ENCODE data around the gene SPNS3. TPM values are rescaled to one million over a fixed set of nuclear protein-coding genes. Genes with fewer than 3 reads are reported as not detected.
A peak's percentile ranks its signal among the peaks of the same experiment; 100 is the strongest.

SPNS3 gene
- total RNA-seq, 1 donor from 2014 or later: 0.18 TPM

DNA sequence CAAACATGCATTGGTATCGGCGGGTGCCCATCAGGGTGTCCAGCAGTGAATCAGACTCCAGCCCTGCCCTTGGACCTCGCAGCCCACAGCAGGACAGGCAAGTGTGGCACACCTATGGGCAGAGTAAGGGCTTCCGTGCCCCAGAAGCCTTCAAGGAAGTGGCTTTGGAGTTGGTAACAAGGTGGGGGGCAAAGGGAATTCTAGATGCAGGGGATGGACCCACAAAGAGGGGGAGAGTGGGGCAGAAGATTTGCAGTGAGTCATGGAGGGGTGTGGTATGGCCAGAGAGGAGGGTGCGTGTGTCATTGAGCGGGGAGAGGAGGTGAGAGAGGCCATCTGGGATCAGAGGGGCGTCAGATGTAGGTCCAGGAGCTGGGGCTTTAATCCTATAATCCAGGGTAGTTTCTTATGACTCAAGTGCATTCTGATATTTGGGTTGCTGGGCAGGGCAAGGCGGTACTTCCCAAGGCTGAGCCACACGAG is 56.4 kb downstream of the SPNS3 start:
- Mint-ChIP-seq H3K9me3 (ENCODE audit: unreplicated experiment) (no peaks in the 10 kb centered on the region), H3K27ac (ENCODE audit: unreplicated experiment) (no peak overlapping the region), H3K4me1 (ENCODE audit: unreplicated experiment) (peaks cover 18% of the 10 kb centered on the region), H3K36me3 (ENCODE audit: low read depth, unreplicated experiment) (no peaks in the 10 kb centered on the region), H3K27me3 (ENCODE audit: unreplicated experiment) (peaks cover 13% of the 10 kb centered on the region), H3K4me3 (ENCODE audit: unreplicated experiment) (no peak overlapping the region)
- no peak for DNase-seq (ENCODE audit: low spot score)
- TF ChIP-seq, protein P1, sequence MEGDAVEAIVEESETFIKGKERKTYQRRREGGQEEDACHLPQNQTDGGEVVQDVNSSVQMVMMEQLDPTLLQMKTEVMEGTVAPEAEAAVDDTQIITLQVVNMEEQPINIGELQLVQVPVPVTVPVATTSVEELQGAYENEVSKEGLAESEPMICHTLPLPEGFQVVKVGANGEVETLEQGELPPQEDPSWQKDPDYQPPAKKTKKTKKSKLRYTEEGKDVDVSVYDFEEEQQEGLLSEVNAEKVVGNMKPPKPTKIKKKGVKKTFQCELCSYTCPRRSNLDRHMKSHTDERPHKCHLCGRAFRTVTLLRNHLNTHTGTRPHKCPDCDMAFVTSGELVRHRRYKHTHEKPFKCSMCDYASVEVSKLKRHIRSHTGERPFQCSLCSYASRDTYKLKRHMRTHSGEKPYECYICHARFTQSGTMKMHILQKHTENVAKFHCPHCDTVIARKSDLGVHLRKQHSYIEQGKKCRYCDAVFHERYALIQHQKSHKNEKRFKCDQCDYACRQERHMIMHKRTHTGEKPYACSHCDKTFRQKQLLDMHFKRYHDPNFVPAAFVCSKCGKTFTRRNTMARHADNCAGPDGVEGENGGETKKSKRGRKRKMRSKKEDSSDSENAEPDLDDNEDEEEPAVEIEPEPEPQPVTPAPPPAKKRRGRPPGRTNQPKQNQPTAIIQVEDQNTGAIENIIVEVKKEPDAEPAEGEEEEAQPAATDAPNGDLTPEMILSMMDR (IDR thresholded peaks at IDR 0.05; ENCODE audit: unreplicated experiment): no peak

DNA sequence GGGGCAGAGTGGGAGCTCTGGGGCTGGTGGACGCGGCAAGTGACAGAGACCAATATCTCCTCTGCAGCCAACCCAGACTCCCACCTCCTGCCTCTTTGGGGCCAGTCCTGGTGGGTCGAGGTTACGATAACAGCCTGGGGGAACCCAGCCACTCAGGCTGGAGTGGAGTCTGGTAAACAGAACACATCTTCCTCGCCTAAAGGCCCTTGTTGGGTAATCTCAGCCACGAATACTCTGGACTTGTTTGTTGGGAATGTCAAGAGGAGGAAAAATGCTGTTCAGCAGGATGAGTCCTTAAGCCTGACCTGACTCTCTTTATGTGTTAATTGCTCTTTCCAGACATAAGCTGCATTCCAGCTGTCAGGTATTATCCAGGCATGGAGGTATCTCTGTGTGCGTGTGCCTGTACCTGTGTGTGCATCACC is 56.9 kb downstream of the SPNS3 start:
- H3K27ac Mint-ChIP-seq (ENCODE audit: unreplicated experiment): no peak overlapping the region

DNA sequence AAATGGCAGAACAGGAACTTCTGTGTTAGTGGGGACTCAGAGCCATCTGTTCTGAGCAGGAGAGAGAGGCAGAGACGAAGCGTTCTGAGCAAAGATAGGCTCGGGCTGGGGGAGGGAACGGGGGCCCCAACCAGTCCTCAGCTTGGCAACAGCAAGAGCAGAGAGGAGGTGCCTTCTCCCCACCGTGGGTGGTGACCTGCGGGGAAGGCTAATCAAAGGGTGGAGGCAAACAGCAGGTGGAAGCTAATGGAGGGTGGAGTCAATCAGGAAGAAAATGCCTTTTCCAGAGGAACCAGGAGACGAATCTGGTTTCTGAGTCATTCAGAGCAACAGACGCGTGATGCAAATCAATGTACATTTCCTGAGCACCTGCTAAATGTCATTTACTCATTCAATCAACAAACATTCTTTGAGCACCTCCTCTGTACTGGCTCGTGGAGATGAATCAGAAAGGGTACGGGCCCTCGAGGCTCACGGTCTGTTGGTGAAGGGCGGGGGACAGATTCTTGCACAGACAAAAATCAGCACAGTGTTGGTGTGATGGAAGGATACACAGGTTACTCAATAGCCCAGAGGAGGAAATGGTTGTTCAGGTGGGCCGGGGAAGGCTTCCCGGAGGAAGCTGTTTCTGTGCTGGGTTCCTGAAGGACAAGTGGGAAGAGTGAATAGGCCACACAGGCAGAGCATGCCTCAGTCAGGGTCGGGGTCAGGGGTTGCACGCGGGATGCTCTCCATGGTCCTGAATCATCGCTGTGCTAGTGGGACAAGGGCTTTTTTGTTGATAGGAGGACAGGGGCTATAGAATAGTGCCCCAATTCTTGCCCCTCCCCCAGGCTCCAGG is 59.2 kb downstream of the SPNS3 start:
- DNase-seq (ENCODE audit: low spot score): peak; percentile 85
- H3K36me3 Mint-ChIP-seq (ENCODE audit: low read depth, unreplicated experiment): peaks cover 3% of the 10 kb centered on the region
- TF ChIP-seq, protein P1 (IDR thresholded peaks at IDR 0.05; ENCODE audit: unreplicated experiment): no peak
- no peaks in the 10 kb centered on the region for H3K9me3 Mint-ChIP-seq (ENCODE audit: unreplicated experiment)
- peaks cover 15% of the 10 kb centered on the region for H3K27me3 Mint-ChIP-seq (ENCODE audit: unreplicated experiment)
- peak overlapping the region; percentile 42 for H3K27ac Mint-ChIP-seq (ENCODE audit: unreplicated experiment)
- H3K4me1 Mint-ChIP-seq (ENCODE audit: unreplicated experiment): peaks cover 18% of the 10 kb centered on the region
- peak overlapping the region; percentile 11 for H3K4me3 Mint-ChIP-seq (ENCODE audit: unreplicated experiment)

More for the DNA sequence above, 56.9 kb downstream of the SPNS3 start:
- Mint-ChIP-seq H3K4me1 (ENCODE audit: unreplicated experiment) (peaks cover 18% of the 10 kb centered on the region), H3K9me3 (ENCODE audit: unreplicated experiment) (no peaks in the 10 kb centered on the region), H3K36me3 (ENCODE audit: low read depth, unreplicated experiment) (no peaks in the 10 kb centered on the region), H3K4me3 (ENCODE audit: unreplicated experiment) (no peak overlapping the region), H3K27me3 (ENCODE audit: unreplicated experiment) (peaks cover 13% of the 10 kb centered on the region)
- no peak for DNase-seq (ENCODE audit: low spot score)
- TF ChIP-seq, protein P1 (IDR thresholded peaks at IDR 0.05; ENCODE audit: unreplicated experiment): no peak

DNA sequence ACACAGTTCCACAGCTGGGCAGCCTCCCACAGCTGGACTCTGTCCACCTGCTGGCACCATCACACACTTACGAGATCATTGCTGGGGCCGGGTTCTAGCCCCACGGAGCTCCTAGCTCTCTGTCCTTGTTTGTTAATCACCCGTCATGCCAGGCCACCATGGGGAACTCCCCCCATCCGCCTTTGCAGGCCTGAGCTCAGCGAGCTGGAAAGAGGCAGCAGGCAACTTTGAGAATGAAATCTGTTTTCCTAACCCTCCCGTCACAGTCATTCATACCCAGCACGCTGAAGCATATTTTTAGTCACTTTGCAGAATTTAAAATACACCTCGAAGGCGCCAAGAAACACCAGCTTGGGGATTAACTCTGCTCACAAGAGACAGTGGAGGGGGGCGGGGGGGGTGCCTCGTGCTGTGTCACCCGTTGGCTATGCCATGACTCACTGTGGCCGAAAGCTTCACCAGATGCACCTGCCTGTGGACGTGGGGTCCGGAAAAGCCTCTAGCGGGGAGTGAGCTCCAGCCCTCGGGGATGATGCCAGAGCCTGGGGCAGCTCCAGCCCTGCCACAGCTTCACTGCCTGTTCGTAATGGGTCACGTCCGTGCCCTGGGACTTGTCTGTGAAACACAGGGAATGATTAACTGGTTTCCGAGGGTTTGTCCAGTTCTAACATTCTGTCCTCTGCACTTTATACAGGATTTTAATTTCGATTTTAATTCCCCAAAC is 63.5 kb downstream of the SPNS3 start:
- Mint-ChIP-seq H3K36me3 (ENCODE audit: low read depth, unreplicated experiment) (peaks cover 12% of the 10 kb centered on the region), H3K4me1 (ENCODE audit: unreplicated experiment) (peaks cover 37% of the 10 kb centered on the region), H3K4me3 (ENCODE audit: unreplicated experiment) (peak overlapping the region; percentile 86), H3K27ac (ENCODE audit: unreplicated experiment) (no peak overlapping the region), H3K9me3 (ENCODE audit: unreplicated experiment) (no peaks in the 10 kb centered on the region), H3K27me3 (ENCODE audit: unreplicated experiment) (peaks cover 19% of the 10 kb centered on the region)
- no peak for DNase-seq (ENCODE audit: low spot score)
- TF ChIP-seq, protein P1 (IDR thresholded peaks at IDR 0.05; ENCODE audit: unreplicated experiment): no peak
